PC-9 (cell line): ENCODE results near the gene MELK.

Experiments used
- EZH2 ChIP-seq: fragments of 200-600 bp; sonication (generic); IDR thresholded peaks from 2 replicates; pipeline ENCODE4 v1.8.0; 2017; ENCODE audit warnings: antibody characterized with exemption, low read depth
- TF ChIP-seq, protein P1 (sequence below): fragments of 200-600 bp; sonication (generic); conservative IDR thresholded peaks from 2 replicates; pipeline ENCODE4 v1.6.1; 2017; ENCODE audit warnings: mixed run types, antibody characterized with exemption, mild to moderate bottlenecking, moderate library complexity

DNA sequence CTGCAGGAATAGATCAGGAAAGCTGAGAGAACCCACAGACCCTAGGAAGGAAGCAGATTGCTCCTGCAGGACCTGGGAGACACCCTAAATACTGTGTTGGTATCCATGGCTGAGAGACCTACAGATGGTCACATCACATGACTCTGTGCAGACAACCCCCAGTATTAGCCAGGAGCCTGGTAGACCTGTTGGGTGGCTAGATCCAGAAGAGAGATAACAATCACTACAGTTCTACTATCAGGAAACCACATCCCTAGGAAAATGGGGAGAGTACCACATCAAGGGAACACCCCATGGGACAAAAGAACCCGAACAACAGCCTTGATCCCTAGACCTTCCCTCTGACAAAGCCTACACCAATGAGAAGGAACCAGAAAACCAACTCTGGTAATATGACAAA, 24.2 kb upstream of the MELK start:
- TF ChIP-seq, protein P1, sequence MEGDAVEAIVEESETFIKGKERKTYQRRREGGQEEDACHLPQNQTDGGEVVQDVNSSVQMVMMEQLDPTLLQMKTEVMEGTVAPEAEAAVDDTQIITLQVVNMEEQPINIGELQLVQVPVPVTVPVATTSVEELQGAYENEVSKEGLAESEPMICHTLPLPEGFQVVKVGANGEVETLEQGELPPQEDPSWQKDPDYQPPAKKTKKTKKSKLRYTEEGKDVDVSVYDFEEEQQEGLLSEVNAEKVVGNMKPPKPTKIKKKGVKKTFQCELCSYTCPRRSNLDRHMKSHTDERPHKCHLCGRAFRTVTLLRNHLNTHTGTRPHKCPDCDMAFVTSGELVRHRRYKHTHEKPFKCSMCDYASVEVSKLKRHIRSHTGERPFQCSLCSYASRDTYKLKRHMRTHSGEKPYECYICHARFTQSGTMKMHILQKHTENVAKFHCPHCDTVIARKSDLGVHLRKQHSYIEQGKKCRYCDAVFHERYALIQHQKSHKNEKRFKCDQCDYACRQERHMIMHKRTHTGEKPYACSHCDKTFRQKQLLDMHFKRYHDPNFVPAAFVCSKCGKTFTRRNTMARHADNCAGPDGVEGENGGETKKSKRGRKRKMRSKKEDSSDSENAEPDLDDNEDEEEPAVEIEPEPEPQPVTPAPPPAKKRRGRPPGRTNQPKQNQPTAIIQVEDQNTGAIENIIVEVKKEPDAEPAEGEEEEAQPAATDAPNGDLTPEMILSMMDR: no peak
- TF ChIP-seq EZH2: no peak
